Adrenal gland (tissue), 12 donors: ENCODE data around the gene CCDC187. TPM values are rescaled to one million over a fixed set of nuclear protein-coding genes. Genes with fewer than 3 reads are reported as not detected.

Experiments used
- DNase-seq, 7 donors: peaks; one replicate each; pipeline ENCODE4 v3.0.0-alpha.2; 2019 to 2020
- H3K27ac ChIP-seq, 5 donors: fragments of 200-600 bp; sonication (generic) in 4 of 5; 1 replicate in 3 of 5; 2 replicates in 2 of 5; pipeline versions ENCODE4 v1.5.1 to v1.8.0; 2016 to 2020; ENCODE audit warnings: mild to moderate bottlenecking in 1 of 5
- H3K27me3 ChIP-seq: fragments of 200-600 bp; 2 replicates; pipeline ENCODE4 v1.8.0; 2021
- H3K36me3 ChIP-seq, 2 donors: fragments of 200-600 bp; replicated peaks in 1 of 2; 1 replicate in 1 of 2; 2 replicates in 1 of 2; pipeline versions ENCODE4 v1.5.1 to v1.8.0; 2018 to 2022
- H3K4me1 ChIP-seq, 2 donors: fragments of 200-600 bp; replicated peaks in 1 of 2; 1 replicate in 1 of 2; 2 replicates in 1 of 2; pipeline versions ENCODE4 v1.5.1 to v1.8.0; 2018 to 2021
- H3K4me3 ChIP-seq, 4 donors: fragments of 200-600 bp; sonication (generic) in 3 of 4; one replicate each; pipeline ENCODE4 v1.5.1; 2016 to 2018
- H3K9me3 ChIP-seq, 3 donors: fragments of 200-600 bp; sonication (generic) in 1 of 3; replicated peaks in 1 of 3; 1 replicate in 2 of 3; 2 replicates in 1 of 3; pipeline versions ENCODE4 v1.5.1 to v1.8.0; 2016 to 2021
- CTCF ChIP-seq, 6 experiments: fragments of 450-650 bp in 4 of 6; fragments of 200-600 bp in 2 of 6; sonication (generic) in 1 of 6; IDR thresholded peaks; 1 replicate in 5 of 6; 2 replicates in 1 of 6; pipeline versions ENCODE4 v1.5.1 to v1.8.0; 2016 to 2021; ENCODE audit warnings: antibody characterized with exemption in 6 of 6, mild to moderate bottlenecking in 2 of 6, moderate library complexity in 1 of 6
- POLR2A ChIP-seq, 2 donors: fragments of 450-650 bp; IDR thresholded peaks; one replicate each; pipeline ENCODE4 v1.6.1; 2017; ENCODE audit warnings: antibody characterized with exemption in 2 of 2, mild to moderate bottlenecking in 2 of 2, moderate library complexity in 1 of 2
- WGBS, 4 donors: extraction: QIAGEN DNeasy Blood & Tissue Kit in 2 of 4; methylation state at CpG; one replicate each; pipeline versions ENCODE4 v1.1.5 to v1.1.7; 2013 to 2017; 5-methylcytosine and 5-hydroxymethylcytosine counted together
- intact Hi-C, 2 donors: fragments of 100-400 bp; cut with DNase I; formaldehyde crosslinking; loops; one replicate each; pipeline versions ENCODE4 v1.14.1 to v1.15.0; 2022 to 2023
- polyA plus RNA-seq, 3 donors: library from polyadenylated mRNA; stranded (reverse); fragments of 200-250 nt in 2 of 3; fragments of 350-450 nt in 1 of 3; fragmentation: Illumina TruSeq in 1 of 3; extraction: RNeasy Lipid Tissue Mini Kit (QIAGEN cat#74804) in 1 of 3; gene quantifications; one replicate each; pipeline ENCODE4 v1.2.3, GENCODE V29; 2013 to 2014
- total RNA-seq, 9 donors: library from RNA; depleted of rRNA in 4 of 9; stranded (reverse); fragments of >200 nt in 4 of 9; fragments of 120-200 nt in 1 of 9; fragmentation: NEBNext Ultra II Directional in 1 of 9; extraction: Animal tissue kit (Norgen Biotek cat#: 25700) in 1 of 9; gene quantifications; one replicate each; pipeline versions ENCODE4 v1.1.0 to v1.2.4, GENCODE V29; 2013 to 2023
- donor health status: healthy with polysubstance abuse.
- donor health status: Bipolar disorder and iron deficiency.
- donor health status: DM: yes; HTN: yes; CAD: no.
- donor health status: DM: no; HTN: no; CAD: no.
- donor health status: DM: no; HTN: no; CAD: no.
- donor health status: DM: yes; HTN: yes; CAD: no.

CCDC187 gene
- total and polyA plus RNA-seq, 12 donors, result under 0.01 to 0.44 (median 0.08) TPM; not detected in 1

GRCh38 chr9:136311051-136312008 is 7.4 kb upstream of the CCDC187 start:
- no peaks in the 10 kb centered on the region for H3K9me3 ChIP-seq
- no peaks in the 10 kb centered on the region for H3K36me3 ChIP-seq
- TF ChIP-seq CTCF (IDR thresholded peaks at IDR 0.05) (no peak), POLR2A (IDR thresholded peaks at IDR 0.05) (no peak)
- no peak overlapping the region for H3K4me3 ChIP-seq
- 52 to 71% (median 55%) methylated on average over 6 to 23 of the region's 23 CpGs for WGBS, 4 donors
- no peak overlapping the region for H3K27ac ChIP-seq
- intact Hi-C loops, result loop anchor here in 1 of 2 donors (2.0 kb wide), 1 partner anchor 89 kb away; the partner anchor contains the start of gene SNAPC4
- H3K27me3 ChIP-seq, result no peaks in the 10 kb centered on the region
- no peak for DNase-seq
- H3K4me1 ChIP-seq, result no peaks in the 10 kb centered on the region

GRCh38 chr9:136310273-136311030 is 6.6 kb upstream of the CCDC187 start:
- Histone ChIP-seq H3K4me3 (no peak overlapping the region), H3K27ac (no peak overlapping the region), H3K4me1 (no peaks in the 10 kb centered on the region), H3K27me3 (no peaks in the 10 kb centered on the region), H3K9me3 (no peaks in the 10 kb centered on the region), H3K36me3 (no peaks in the 10 kb centered on the region)
- intact Hi-C loops, result no loop called here
- WGBS, 4 donors, result 59 to 64% (median 61%) methylated on average over 9 to 28 of the region's 28 CpGs
- DNase-seq, result no peak
- TF ChIP-seq POLR2A (IDR thresholded peaks at IDR 0.05) (no peak), CTCF (IDR thresholded peaks at IDR 0.05) (no peak)

- 77 to 90% (median 85%) methylated on average over 5 of the region's 5 CpGs for WGBS, 4 donors
- DNase-seq, result no peak
- intact Hi-C loops, result no loop called here
- H3K4me1 ChIP-seq, result no peaks in the 10 kb centered on the region
- H3K27ac ChIP-seq, result no peak overlapping the region
- no peaks in the 10 kb centered on the region for H3K9me3 ChIP-seq
- no peaks in the 10 kb centered on the region for H3K27me3 ChIP-seq
- H3K36me3 ChIP-seq, result no peaks in the 10 kb centered on the region
- TF ChIP-seq CTCF (IDR thresholded peaks at IDR 0.05), result no peak
- TF ChIP-seq POLR2A (IDR thresholded peaks at IDR 0.05), result no peak
- no peak overlapping the region for H3K4me3 ChIP-seq
Measured at GRCh38 chr9:136309806-136310220, 5.9 kb upstream of the CCDC187 start.

- TF ChIP-seq POLR2A (IDR thresholded peaks at IDR 0.05), result no peak
- TF ChIP-seq CTCF (IDR thresholded peaks at IDR 0.05), result no peak
- no peaks in the 10 kb centered on the region for H3K4me1 ChIP-seq
- H3K27ac ChIP-seq, result no peak overlapping the region
- H3K9me3 ChIP-seq, result no peaks in the 10 kb centered on the region
- no peak for DNase-seq
- intact Hi-C loops, result no loop called here
- no peak overlapping the region for H3K4me3 ChIP-seq
- WGBS, 4 donors, result 70 to 81% (median 72%) methylated on average over 6 to 22 of the region's 22 CpGs
- H3K27me3 ChIP-seq, result no peaks in the 10 kb centered on the region
- H3K36me3 ChIP-seq, result no peaks in the 10 kb centered on the region
Measured at GRCh38 chr9:136309101-136309801, 5.4 kb upstream of the CCDC187 start.
